ENCODE results near the gene ATP1A2. TPM values are rescaled to one million over a fixed set of nuclear protein-coding genes. Genes with fewer than 3 reads are reported as not detected.

ATP1A2 gene
- total and polyA plus RNA-seq, 2 experiments from 2014 or later, result 4.9 to 17.7 TPM

- no peak overlapping the region for H3K27ac ChIP-seq (ENCODE audit: low read depth)
- no peaks in the 10 kb centered on the region; the same call in 1 of the 2 replicates for H4K20me1 ChIP-seq (replicated peaks; ENCODE audit: insufficient read depth)
- no peaks in the 10 kb centered on the region for H3K27me3 ChIP-seq (ENCODE audit: insufficient read depth)
- no peak overlapping the region for H2AFZ ChIP-seq
- Mint-ChIP-seq H3K27ac (0 out of 2 replicates have a peak overlapping the region, but pooled peaks have one; percentile 18), H3K4me3 (no peak overlapping the region), H3K4me1 (no peaks in the 10 kb centered on the region; the same call in 2 of the 3 replicates), H3K27me3 (ENCODE audit: insufficient read depth, low read depth, poor library complexity) (peaks cover 7% of the 10 kb centered on the region), H3K36me3 (ENCODE audit: low read depth) (peaks cover 77% of the 10 kb centered on the region), H3K9me3 (no peaks in the 10 kb centered on the region)
- DNase-seq (ENCODE audit: low spot score) (no peak), ATAC-seq (no peak)
- H3F3A ChIP-seq (replicated peaks; ENCODE audit: low read depth), result no peaks in the 10 kb centered on the region
- H3K9me2 ChIP-seq (ENCODE audit: insufficient read depth), result no peaks in the 10 kb centered on the region
- no peaks in the 10 kb centered on the region for H3K79me2 ChIP-seq (replicated peaks; ENCODE audit: insufficient read depth)
- H3K4me3 ChIP-seq, result no peak overlapping the region
- no peak for TF ChIP-seq STAT1 (IDR thresholded peaks at IDR 0.05; ENCODE audit: unreplicated experiment)
- no peak for TF ChIP-seq JUNB (IDR thresholded peaks at IDR 0.05; ENCODE audit: unreplicated experiment)
- no peak for TF ChIP-seq EZH2phosphoT487 (IDR thresholded peaks at IDR 0.05; ENCODE audit: unreplicated experiment)
- TF ChIP-seq NANOG (IDR thresholded peaks at IDR 0.05; ENCODE audit: borderline replicate concordance), result no peak
- no peak for TF ChIP-seq POLR2AphosphoS5 (IDR thresholded peaks at IDR 0.05; ENCODE audit: low read depth)
- TF ChIP-seq, protein P1, sequence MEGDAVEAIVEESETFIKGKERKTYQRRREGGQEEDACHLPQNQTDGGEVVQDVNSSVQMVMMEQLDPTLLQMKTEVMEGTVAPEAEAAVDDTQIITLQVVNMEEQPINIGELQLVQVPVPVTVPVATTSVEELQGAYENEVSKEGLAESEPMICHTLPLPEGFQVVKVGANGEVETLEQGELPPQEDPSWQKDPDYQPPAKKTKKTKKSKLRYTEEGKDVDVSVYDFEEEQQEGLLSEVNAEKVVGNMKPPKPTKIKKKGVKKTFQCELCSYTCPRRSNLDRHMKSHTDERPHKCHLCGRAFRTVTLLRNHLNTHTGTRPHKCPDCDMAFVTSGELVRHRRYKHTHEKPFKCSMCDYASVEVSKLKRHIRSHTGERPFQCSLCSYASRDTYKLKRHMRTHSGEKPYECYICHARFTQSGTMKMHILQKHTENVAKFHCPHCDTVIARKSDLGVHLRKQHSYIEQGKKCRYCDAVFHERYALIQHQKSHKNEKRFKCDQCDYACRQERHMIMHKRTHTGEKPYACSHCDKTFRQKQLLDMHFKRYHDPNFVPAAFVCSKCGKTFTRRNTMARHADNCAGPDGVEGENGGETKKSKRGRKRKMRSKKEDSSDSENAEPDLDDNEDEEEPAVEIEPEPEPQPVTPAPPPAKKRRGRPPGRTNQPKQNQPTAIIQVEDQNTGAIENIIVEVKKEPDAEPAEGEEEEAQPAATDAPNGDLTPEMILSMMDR (conservative IDR thresholded peaks at IDR 0.05; ENCODE audit: low read depth in 2 of 2), result no peak
- no peak for TF ChIP-seq EZH2 (IDR thresholded peaks at IDR 0.05; ENCODE audit: low read depth, unreplicated experiment)
- TF ChIP-seq, protein P2, sequence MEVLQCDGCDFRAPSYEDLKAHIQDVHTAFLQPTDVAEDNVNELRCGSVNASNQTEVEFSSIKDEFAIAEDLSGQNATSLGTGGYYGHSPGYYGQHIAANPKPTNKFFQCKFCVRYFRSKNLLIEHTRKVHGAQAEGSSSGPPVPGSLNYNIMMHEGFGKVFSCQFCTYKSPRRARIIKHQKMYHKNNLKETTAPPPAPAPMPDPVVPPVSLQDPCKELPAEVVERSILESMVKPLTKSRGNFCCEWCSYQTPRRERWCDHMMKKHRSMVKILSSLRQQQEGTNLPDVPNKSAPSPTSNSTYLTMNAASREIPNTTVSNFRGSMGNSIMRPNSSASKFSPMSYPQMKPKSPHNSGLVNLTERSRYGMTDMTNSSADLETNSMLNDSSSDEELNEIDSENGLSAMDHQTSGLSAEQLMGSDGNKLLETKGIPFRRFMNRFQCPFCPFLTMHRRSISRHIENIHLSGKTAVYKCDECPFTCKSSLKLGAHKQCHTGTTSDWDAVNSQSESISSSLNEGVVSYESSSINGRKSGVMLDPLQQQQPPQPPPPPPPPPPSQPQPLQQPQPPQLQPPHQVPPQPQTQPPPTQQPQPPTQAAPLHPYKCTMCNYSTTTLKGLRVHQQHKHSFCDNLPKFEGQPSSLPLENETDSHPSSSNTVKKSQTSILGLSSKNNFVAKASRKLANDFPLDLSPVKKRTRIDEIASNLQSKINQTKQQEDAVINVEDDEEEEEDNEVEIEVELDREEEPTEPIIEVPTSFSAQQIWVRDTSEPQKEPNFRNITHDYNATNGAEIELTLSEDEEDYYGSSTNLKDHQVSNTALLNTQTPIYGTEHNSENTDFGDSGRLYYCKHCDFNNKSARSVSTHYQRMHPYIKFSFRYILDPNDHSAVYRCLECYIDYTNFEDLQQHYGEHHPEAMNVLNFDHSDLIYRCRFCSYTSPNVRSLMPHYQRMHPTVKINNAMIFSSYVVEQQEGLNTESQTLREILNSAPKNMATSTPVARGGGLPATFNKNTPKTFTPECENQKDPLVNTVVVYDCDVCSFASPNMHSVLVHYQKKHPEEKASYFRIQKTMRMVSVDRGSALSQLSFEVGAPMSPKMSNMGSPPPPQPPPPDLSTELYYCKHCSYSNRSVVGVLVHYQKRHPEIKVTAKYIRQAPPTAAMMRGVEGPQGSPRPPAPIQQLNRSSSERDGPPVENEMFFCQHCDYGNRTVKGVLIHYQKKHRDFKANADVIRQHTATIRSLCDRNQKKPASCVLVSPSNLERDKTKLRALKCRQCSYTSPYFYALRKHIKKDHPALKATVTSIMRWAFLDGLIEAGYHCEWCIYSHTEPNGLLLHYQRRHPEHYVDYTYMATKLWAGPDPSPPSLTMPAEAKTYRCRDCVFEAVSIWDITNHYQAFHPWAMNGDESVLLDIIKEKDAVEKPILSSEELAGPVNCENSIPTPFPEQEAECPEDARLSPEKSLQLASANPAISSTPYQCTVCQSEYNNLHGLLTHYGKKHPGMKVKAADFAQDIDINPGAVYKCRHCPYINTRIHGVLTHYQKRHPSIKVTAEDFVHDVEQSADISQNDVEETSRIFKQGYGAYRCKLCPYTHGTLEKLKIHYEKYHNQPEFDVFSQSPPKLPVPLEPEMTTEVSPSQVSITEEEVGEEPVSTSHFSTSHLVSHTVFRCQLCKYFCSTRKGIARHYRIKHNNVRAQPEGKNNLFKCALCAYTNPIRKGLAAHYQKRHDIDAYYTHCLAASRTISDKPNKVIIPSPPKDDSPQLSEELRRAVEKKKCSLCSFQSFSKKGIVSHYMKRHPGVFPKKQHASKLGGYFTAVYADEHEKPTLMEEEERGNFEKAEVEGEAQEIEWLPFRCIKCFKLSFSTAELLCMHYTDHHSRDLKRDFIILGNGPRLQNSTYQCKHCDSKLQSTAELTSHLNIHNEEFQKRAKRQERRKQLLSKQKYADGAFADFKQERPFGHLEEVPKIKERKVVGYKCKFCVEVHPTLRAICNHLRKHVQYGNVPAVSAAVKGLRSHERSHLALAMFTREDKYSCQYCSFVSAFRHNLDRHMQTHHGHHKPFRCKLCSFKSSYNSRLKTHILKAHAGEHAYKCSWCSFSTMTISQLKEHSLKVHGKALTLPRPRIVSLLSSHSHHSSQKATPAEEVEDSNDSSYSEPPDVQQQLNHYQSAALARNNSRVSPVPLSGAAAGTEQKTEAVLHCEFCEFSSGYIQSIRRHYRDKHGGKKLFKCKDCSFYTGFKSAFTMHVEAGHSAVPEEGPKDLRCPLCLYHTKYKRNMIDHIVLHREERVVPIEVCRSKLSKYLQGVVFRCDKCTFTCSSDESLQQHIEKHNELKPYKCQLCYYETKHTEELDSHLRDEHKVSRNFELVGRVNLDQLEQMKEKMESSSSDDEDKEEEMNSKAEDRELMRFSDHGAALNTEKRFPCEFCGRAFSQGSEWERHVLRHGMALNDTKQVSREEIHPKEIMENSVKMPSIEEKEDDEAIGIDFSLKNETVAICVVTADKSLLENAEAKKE (CRISPR knock-in tag; IDR thresholded peaks at IDR 0.05), result no peak
- TF ChIP-seq CREB1 (CRISPR knock-in tag; IDR thresholded peaks at IDR 0.05; ENCODE audit: low read depth), result no peak
- no peak for TF ChIP-seq ETS1 (IDR thresholded peaks at IDR 0.05)
- no peak for TF ChIP-seq ZNF114 (CRISPR knock-in tag; IDR thresholded peaks at IDR 0.05)
- TF ChIP-seq ZNF331 (CRISPR knock-in tag; IDR thresholded peaks at IDR 0.05; ENCODE audit: low read depth), result no peak
- TF ChIP-seq REST (IDR thresholded peaks at IDR 0.05; ENCODE audit: unreplicated experiment), result no peak
- H3K4me2 ChIP-seq, result no peak overlapping the region
- H3K4me1 ChIP-seq (ENCODE audit: insufficient read depth), result no peaks in the 10 kb centered on the region
- H3K36me3 ChIP-seq (ENCODE audit: insufficient read depth), result no peaks in the 10 kb centered on the region; the same call in 1 of the 2 replicates
These were observed 19.4 kb downstream of the ATP1A2 start for GRCh38 chr1:160134791-160135572.
